GM19463 (cell line): ENCODE data around the gene ITGB8.
"Not testable (repeated sequence)": the region's sequence is repeated elsewhere in the genome, so short reads cannot be mapped to it uniquely, and the experiment has no call there.

Source experiments
- ATAC-seq: cut with Tn5 transposase; IDR thresholded peaks from one replicate; pipeline ENCODE4 v1.9.1; 2021; ENCODE audit warnings: mild to moderate bottlenecking, moderate library complexity; ENCODE audit not compliant: unreplicated experiment

The ITGB8 gene

GRCh38 chr7:20364571-20365196 lies 34.0 kb downstream of the ITGB8 start:
- ATAC-seq: no peak

- ATAC-seq: no peak
Observed at GRCh38 chr7:20365486-20365885, 34.8 kb downstream of the ITGB8 start.

GRCh38 chr7:20374399-20374798 lies 43.7 kb downstream of the ITGB8 start:
- no peak for ATAC-seq

GRCh38 chr7:20376796-20377195 lies 46.1 kb downstream of the ITGB8 start:
- no peak for ATAC-seq

DNA sequence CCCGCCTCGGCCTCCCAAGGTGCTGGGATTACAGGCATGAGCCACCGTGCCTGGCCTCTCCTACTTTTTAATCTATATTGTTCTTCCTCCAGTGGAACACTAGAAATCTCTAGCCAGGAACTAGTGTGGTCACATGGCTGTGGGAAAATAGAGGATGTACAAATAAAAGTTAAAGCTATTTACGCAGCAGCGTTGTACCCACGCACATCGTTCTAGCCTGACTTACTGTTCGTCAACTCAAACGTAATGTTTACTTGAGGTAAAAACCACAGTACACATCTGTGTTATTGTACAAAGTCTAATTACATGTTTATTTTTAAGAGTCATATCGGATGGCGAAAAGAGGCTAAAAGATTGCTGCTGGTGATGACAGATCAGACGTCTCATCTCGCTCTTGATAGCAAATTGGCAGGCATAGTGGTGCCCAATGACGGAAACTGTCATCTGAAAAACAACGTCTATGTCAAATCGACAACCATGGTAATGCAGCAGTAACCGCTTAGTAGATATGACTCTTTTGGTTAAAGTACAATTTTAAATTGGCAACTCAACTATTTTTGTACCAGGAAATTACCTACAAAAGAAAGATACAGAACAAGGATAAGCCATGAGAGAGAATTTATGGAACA lies 50.8 kb downstream of the ITGB8 start:
- no peak for ATAC-seq

DNA sequence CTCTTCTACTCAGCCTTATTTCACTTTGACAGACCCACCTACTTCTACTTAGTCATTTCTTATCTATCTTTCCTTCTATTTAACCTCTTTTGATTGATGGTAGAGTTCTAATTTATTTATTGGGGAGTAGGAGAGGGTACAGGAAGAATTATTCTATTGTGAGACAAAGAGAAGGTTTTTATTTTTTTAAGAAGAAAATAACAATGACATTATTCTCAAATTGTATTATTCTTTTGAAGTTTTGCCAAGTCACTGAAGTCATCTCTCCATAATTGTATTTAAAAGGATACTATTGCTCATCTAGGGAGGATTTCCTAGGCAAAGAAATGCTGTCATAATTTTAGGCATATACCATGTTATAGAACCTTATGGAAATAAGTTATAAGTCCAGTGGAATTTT lies 52.7 kb downstream of the ITGB8 start:
- no peak for ATAC-seq

DNA sequence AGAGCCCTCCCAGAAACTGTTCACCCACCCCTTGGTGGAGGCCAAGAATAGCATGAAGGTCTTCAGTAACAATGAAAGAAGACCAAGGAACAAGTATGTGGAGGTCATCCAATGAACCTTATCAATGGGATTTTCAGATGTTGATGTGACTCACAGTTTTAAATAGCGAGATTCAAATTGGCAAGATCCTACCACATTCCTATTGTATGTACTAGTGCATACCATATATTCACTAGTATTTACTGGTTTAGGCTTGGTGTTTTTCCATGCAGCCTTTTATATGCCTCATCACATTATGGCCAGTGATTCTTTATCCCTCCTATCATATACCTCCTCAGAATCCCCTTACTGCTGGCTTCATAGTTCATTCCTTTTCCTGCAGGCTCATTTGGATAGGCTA lies 54.4 kb downstream of the ITGB8 start:
- no peak for ATAC-seq

GRCh38 chr7:20388084-20388483 lies 57.4 kb downstream of the ITGB8 start:
- no peak for ATAC-seq

DNA sequence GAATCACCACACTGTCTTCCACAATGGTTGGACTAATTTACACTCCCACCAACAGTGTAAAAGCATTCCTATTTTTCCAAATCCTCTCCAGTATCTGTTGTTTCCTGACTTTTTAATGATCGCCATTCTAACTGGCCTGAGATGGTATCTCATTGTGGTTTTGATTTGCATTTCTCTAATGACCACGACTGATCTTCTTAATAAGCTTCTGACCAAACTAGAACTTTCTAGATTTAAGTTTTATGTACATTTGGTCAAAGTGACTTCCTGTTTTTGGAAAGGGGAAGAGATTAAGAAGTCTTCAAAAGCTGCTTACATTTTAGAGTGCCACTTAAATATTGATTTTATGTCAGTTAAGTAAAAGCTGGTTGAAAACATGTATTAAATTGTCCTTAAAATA lies 58.5 kb downstream of the ITGB8 start:
- ATAC-seq: not testable (repeated sequence)

GRCh38 chr7:20393021-20393610 lies 62.4 kb downstream of the ITGB8 start:
- peak; percentile 35 for ATAC-seq

GRCh38 chr7:20393616-20394015 lies 62.9 kb downstream of the ITGB8 start:
- no peak for ATAC-seq

- ATAC-seq: no peak
Observed at GRCh38 chr7:20394284-20394683, 63.6 kb downstream of the ITGB8 start.

- ATAC-seq: no peak
Observed at GRCh38 chr7:20395104-20395503, 64.4 kb downstream of the ITGB8 start.

DNA sequence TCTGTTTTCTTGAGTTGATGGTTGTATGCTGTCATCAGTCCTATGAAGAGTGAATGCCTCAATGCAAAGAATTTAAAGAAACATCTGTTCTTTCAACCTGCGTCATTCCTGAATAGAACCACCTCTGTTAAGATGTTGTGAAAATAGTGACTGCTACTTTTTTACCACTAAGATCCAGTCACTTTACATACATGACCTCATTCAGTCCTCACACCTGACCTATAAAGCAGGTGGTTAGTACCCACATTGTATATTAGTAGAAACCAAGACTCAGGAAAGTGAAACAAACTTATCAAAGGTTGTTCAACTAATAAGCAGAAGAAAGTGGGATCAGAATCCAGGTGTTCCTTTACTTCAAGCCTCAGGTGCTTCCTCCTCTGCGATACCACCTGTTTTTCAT lies 64.8 kb downstream of the ITGB8 start:
- ATAC-seq: peak; percentile 68

GRCh38 chr7:20399521-20399920 lies 68.8 kb downstream of the ITGB8 start:
- ATAC-seq: no peak

- no peak for ATAC-seq
Observed at GRCh38 chr7:20401861-20402746, 71.4 kb downstream of the ITGB8 start.

DNA sequence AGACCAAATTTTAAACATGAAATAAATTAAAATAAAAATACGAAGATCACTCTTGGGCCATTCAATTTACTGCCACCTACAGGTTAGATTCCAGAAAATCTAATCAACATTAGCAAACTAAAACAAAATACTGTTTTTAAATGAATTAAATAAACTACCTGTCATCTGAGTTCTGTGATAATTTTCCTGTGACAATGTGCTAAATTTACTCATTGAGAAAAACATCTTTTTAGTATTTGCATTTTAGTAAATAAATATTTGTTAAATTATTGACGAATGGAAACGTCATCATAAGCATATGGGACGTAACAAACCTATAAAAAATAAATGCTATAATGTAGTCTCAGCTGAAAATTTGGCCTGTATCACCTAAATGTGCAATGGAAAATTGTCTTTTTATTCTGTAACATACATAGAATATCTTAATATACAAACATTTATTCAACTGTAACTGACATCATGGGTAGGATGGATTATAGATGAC lies 72.1 kb downstream of the ITGB8 start:
- ATAC-seq: no peak

DNA sequence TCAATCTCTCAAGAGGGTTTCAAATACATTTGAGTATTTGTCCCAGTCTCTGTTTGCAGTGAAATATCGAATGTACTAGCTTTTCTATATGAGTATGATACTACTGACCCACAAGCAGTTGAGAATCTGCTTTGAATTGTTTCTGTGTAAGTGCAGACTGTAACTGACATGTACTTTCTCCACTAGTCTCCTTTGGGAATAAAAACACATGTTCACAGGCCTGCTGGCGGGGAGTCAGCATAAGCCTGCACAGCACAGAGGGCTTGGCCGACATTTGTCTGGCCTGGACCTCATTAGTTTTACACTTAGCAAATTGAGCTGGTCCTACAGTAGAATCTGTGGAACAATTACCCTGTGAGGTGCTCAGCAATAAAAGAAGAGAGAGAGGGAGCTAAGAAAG lies 72.6 kb downstream of the ITGB8 start:
- ATAC-seq: no peak

- ATAC-seq: no peak
Observed at GRCh38 chr7:20404320-20404719, 73.6 kb downstream of the ITGB8 start.

- ATAC-seq: no peak
Observed at GRCh38 chr7:20407585-20408466, 77.1 kb downstream of the ITGB8 start.

DNA sequence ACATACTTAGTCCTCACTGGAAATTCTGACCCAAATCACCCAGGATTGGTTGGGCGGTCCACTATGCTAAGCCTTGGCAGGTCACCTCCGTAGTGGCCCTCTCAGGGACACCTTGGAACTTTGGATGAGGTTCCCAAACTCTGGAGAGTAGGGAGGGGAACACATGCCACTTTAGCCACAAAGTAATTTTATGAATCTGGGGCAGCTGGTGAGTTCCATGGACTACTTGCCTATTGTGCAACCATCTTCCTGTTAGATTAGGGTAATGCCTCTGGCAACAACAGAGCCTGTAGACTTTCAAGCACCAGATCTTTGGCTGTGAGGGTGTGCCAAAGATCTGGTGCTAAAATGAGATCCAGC lies 77.7 kb downstream of the ITGB8 start:
- ATAC-seq: no peak
